Right lobe of liver (tissue), 6 donors: ENCODE measurements around the gene B4GALT5. TPM values are rescaled to one million over a fixed set of nuclear protein-coding genes. Genes with fewer than 3 reads are reported as not detected.

Experiments used
- ATAC-seq, 4 donors: fragments of 200-7000 bp; cut with Tn5 transposase; one replicate each; pipeline ENCODE4 v1.9.1; 2020; ENCODE audit warnings: mild to moderate bottlenecking in 4 of 4, moderate library complexity in 4 of 4
- DNase-seq, 3 donors: peaks; one replicate each; pipeline ENCODE4 v3.0.0-alpha.2; 2020
- H3K27ac ChIP-seq, 3 donors: fragments of 200-600 bp; one replicate each; pipeline ENCODE4 v1.8.0; 2022
- H3K27me3 ChIP-seq, 2 donors: fragments of 200-600 bp; one replicate each; pipeline ENCODE4 v1.8.0; 2022
- H3K36me3 ChIP-seq, 4 donors: fragments of 200-600 bp; sonication (generic) in 1 of 4; one replicate each; pipeline versions ENCODE4 v1.5.1 to v1.8.0; 2017 to 2022; ENCODE audit warnings: control low read depth in 1 of 4
- H3K4me1 ChIP-seq, 4 donors: fragments of 200-600 bp; sonication (generic) in 1 of 4; one replicate each; pipeline versions ENCODE4 v1.5.1 to v1.8.0; 2017 to 2022; ENCODE audit warnings: control low read depth in 1 of 4
- H3K4me3 ChIP-seq, 3 donors: fragments of 200-600 bp; one replicate each; pipeline ENCODE4 v1.8.0; 2022
- H3K9me3 ChIP-seq, 4 donors: fragments of 200-600 bp; sonication (generic) in 1 of 4; one replicate each; pipeline versions ENCODE4 v1.5.1 to v1.8.0; 2017 to 2022; ENCODE audit warnings: control low read depth in 1 of 4
- POLR2A ChIP-seq: fragments of 450-650 bp; IDR thresholded peaks from one replicate; pipeline ENCODE4 v1.6.1; 2017; ENCODE audit warnings: antibody characterized with exemption, mild to moderate bottlenecking
- WGBS: methylation state at CpG from one replicate; pipeline ENCODE4 v1.1.6; 2018; ENCODE audit warnings: low coverage, low lambda C conversion rate; ENCODE audit not compliant: insufficient coverage; ENCODE audit errors: missing lambda C conversion rate; 5-methylcytosine and 5-hydroxymethylcytosine counted together
- intact Hi-C, 2 donors: fragments of 100-400 bp; cut with DNase I; formaldehyde crosslinking; loops; one replicate each; pipeline versions ENCODE4 v1.11.2 to v1.14.1; 2022
- total RNA-seq, 6 experiments: library from RNA; depleted of rRNA in 2 of 6; stranded (reverse); fragments of >200 nt in 2 of 6; fragmentation: NEBNext Ultra II Directional in 3 of 6; extraction: Animal tissue kit (Norgen Biotek cat#: 25700) in 3 of 6; gene quantifications; one replicate each; pipeline versions ENCODE4 v1.1.0 to v1.2.4, GENCODE V29; 2016 to 2023
- TF ChIP-seq, protein P1 (sequence below), 4 donors: fragments of 200-600 bp in 3 of 4; fragments of 450-650 bp in 1 of 4; IDR thresholded peaks; one replicate each; pipeline versions ENCODE4 v1.5.1 to v1.8.0; 2016 to 2022; ENCODE audit warnings: antibody characterized with exemption in 4 of 4, mild to moderate bottlenecking in 2 of 4
- donor health status: DM: no; HTN: yes; CAD: no.
- donor health status: DM: no; HTN: no; CAD: no.
- donor health status: DM: no; HTN: no; CAD: no.
- donor health status: DM: no; HTN: yes; CAD: no.
- donor health status: DM: no; HTN: yes; CAD: no.

The B4GALT5 gene
- total RNA-seq, 6 experiments from 2014 or later: 9.5 to 32.6 (median 15.5) TPM

DNA sequence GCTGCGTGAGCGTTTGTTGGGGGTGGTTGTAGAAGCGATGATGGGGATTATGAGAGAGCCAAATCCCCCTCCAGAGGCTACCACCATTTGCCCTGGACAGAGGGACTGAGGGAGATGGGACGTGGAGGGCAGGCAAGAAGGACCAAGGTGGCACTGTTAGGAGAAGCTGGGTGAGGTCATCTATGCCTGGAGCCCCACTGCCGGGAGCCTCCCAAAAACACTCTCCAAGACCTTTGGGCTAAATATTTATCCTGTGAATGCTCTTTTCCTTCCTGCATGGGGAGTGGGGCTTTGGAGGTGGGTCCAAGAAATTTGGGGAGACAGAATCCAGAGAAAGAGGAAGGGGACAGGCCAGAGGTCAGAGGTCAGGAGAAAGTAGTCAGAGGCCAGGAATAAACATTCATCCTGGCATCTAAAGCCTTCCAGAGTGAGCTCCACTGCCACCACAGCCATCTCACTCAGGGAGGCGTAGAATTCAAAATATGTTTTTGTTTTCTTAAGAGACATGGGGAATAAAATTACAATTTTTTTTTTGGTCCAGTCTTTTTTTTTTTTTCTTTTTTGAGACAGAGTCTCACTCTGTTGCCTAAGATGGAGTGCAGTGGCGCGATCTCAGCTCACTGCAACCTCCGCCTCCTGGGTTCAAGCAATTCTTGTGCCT lies 128.0 kb downstream of the B4GALT5 start:
- Histone ChIP-seq H3K4me3 (no peak overlapping the region), H3K27me3 (no peaks in the 10 kb centered on the region), H3K4me1 (peaks cover 0 to 30% (median 12%) of the 10 kb centered on the region in 4 donors), H3K36me3 (no peaks in the 10 kb centered on the region), H3K27ac (peak overlapping the region in 1 of 3 donors; percentile 13), H3K9me3 (no peaks in the 10 kb centered on the region)
- intact Hi-C loops: no loop called here
- no peak for DNase-seq
- no peak for ATAC-seq
- TF ChIP-seq, protein P1, sequence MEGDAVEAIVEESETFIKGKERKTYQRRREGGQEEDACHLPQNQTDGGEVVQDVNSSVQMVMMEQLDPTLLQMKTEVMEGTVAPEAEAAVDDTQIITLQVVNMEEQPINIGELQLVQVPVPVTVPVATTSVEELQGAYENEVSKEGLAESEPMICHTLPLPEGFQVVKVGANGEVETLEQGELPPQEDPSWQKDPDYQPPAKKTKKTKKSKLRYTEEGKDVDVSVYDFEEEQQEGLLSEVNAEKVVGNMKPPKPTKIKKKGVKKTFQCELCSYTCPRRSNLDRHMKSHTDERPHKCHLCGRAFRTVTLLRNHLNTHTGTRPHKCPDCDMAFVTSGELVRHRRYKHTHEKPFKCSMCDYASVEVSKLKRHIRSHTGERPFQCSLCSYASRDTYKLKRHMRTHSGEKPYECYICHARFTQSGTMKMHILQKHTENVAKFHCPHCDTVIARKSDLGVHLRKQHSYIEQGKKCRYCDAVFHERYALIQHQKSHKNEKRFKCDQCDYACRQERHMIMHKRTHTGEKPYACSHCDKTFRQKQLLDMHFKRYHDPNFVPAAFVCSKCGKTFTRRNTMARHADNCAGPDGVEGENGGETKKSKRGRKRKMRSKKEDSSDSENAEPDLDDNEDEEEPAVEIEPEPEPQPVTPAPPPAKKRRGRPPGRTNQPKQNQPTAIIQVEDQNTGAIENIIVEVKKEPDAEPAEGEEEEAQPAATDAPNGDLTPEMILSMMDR (IDR thresholded peaks at IDR 0.05): no peak
- no peak for TF ChIP-seq POLR2A
- 81% methylated on average over 9 of the region's 9 CpGs for WGBS

DNA sequence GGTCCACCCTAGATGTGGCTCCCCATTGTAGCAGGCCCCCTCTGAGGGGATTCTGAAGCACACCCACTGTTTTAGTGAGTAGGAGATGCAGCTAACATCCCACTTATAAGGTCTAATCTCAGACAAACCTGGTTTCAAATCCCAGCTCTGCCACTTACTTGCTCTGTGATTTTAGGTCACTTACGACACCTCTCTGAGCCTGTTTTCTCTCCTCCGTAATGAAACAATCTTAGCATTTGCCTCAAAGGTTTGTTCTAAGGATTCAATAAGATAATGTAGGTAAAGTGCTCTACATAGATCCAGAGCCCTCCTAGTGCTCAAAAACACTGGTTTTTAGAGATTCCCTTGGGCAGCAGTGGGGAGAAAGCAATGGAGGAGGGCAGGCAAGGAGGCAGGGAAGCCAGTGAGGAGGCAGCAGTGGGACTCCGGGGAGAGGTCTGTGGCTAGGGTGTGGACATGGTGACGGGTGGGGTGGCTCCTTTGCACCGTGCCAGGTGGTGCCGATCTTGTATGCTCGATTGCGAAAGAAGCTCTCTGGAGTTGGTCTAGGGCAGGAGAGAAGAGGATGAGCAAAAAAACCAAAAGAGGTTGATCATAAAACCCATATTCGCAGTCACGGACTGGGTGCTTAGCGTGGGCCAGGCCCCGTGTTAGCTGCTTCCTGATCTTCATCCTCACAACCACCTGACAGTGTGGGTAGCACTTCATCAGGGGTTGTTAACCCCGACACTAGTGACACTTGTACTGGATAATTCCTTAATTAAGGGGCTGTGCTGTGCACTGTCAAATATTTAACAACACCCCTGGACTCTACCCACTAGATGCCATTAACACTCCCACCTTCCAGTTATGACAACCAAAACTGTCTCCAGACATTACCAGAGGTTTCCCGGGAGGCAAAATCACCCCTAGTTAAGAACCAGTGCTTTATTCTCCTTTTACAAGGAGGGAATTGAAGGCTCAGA lies 129.0 kb downstream of the B4GALT5 start:
- peak; percentile 6 for TF ChIP-seq POLR2A
- TF ChIP-seq, protein P1 (IDR thresholded peaks at IDR 0.05): no peak
- Histone ChIP-seq H3K36me3 (no peaks in the 10 kb centered on the region), H3K27me3 (no peaks in the 10 kb centered on the region), H3K9me3 (no peaks in the 10 kb centered on the region), H3K4me1 (peaks cover 0 to 30% (median 12%) of the 10 kb centered on the region in 4 donors), H3K4me3 (no peak overlapping the region), H3K27ac (peak overlapping the region; percentile 51 to 78 (median 69))
- DNase-seq (peak; percentile 63 to 82 (median 69)), ATAC-seq (peak; percentile 57 to 67 (median 62))
- WGBS: 32% methylated on average over 12 of the region's 14 CpGs
- intact Hi-C loops: no loop called here

GRCh38 chr20:49583669-49584417 lies 129.8 kb downstream of the B4GALT5 start:
- Histone ChIP-seq H3K27me3 (no peaks in the 10 kb centered on the region), H3K9me3 (no peaks in the 10 kb centered on the region), H3K36me3 (no peaks in the 10 kb centered on the region), H3K4me1 (peaks cover 0 to 30% (median 12%) of the 10 kb centered on the region in 4 donors), H3K27ac (peak overlapping the region; percentile 51 to 78 (median 69)), H3K4me3 (no peak overlapping the region)
- intact Hi-C loops: no loop called here
- ATAC-seq (peak; percentile 85 to 93 (median 89)), DNase-seq (peak; percentile 85 to 94 (median 93))
- TF ChIP-seq POLR2A: peak; percentile 45
- TF ChIP-seq, protein P1 (IDR thresholded peaks at IDR 0.05): no peak
- 6% methylated on average over 7 of the region's 12 CpGs for WGBS

DNA sequence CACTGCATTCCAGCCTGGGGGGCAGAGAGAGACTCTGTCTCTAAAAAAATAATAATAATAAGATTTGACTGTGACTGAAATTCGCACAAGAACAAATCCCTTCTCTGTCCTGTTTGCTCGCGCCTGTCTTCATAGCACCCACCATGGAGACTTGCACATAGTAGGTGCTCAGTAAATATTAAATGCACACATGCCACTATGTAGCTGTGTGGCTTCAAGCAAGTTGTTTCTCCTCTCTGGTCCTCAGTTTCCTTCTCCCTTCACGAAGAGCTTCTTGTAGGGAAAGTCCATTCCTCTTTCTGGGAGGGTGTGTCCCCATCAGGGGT lies 130.4 kb downstream of the B4GALT5 start:
- 67% methylated on average over 3 of the region's 4 CpGs for WGBS
- peaks cover 0 to 30% (median 12%) of the 10 kb centered on the region in 4 donors for H3K4me1 ChIP-seq
- H3K4me3 ChIP-seq: no peak overlapping the region
- no peak for DNase-seq
- no peak for ATAC-seq
- no peaks in the 10 kb centered on the region for H3K27me3 ChIP-seq
- no peak for TF ChIP-seq POLR2A
- TF ChIP-seq, protein P1 (IDR thresholded peaks at IDR 0.05): no peak
- intact Hi-C loops: no loop called here
- H3K36me3 ChIP-seq: no peaks in the 10 kb centered on the region
- peak overlapping the region in 1 of 3 donors; percentile 78 for H3K27ac ChIP-seq
- H3K9me3 ChIP-seq: no peaks in the 10 kb centered on the region
